ENCODE data around the gene HBQ1.
"Not testable (repeated sequence)": the region's sequence is repeated elsewhere in the genome, so short reads cannot be mapped to it uniquely, and the experiment has no call there.

DNA sequence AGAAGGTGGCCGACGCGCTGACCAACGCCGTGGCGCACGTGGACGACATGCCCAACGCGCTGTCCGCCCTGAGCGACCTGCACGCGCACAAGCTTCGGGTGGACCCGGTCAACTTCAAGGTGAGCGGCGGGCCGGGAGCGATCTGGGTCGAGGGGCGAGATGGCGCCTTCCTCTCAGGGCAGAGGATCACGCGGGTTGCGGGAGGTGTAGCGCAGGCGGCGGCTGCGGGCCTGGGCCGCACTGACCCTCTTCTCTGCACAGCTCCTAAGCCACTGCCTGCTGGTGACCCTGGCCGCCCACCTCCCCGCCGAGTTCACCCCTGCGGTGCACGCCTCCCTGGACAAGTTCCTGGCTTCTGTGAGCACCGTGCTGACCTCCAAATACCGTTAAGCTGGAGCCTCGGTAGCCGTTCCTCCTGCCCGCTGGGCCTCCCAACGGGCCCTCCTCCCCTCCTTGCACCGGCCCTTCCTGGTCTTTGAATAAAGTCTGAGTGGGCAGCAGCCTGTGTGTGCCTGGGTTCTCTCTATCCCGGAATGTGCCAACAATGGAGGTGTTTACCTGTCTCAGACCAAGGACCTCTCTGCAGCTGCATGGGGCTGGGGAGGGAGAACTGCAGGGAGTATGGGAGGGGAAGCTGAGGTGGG lies 6.9 kb upstream of the HBQ1 start:
- TF ChIP-seq, protein P1, sequence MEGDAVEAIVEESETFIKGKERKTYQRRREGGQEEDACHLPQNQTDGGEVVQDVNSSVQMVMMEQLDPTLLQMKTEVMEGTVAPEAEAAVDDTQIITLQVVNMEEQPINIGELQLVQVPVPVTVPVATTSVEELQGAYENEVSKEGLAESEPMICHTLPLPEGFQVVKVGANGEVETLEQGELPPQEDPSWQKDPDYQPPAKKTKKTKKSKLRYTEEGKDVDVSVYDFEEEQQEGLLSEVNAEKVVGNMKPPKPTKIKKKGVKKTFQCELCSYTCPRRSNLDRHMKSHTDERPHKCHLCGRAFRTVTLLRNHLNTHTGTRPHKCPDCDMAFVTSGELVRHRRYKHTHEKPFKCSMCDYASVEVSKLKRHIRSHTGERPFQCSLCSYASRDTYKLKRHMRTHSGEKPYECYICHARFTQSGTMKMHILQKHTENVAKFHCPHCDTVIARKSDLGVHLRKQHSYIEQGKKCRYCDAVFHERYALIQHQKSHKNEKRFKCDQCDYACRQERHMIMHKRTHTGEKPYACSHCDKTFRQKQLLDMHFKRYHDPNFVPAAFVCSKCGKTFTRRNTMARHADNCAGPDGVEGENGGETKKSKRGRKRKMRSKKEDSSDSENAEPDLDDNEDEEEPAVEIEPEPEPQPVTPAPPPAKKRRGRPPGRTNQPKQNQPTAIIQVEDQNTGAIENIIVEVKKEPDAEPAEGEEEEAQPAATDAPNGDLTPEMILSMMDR (IDR thresholded peaks at IDR 0.05; ENCODE audit: low read depth, low read length, missing input control), result not testable (repeated sequence)
- not testable (repeated sequence) for TF ChIP-seq EGR1 (IDR thresholded peaks at IDR 0.05; ENCODE audit: low read depth in 2 of 2); GABPA (IDR thresholded peaks at IDR 0.05 in 1 of 2, conservative IDR thresholded peaks at IDR 0.05 in 1 of 2); FOXA1 (IDR thresholded peaks at IDR 0.05); RAD21 (IDR thresholded peaks at IDR 0.05)
- TF ChIP-seq, protein P2, sequence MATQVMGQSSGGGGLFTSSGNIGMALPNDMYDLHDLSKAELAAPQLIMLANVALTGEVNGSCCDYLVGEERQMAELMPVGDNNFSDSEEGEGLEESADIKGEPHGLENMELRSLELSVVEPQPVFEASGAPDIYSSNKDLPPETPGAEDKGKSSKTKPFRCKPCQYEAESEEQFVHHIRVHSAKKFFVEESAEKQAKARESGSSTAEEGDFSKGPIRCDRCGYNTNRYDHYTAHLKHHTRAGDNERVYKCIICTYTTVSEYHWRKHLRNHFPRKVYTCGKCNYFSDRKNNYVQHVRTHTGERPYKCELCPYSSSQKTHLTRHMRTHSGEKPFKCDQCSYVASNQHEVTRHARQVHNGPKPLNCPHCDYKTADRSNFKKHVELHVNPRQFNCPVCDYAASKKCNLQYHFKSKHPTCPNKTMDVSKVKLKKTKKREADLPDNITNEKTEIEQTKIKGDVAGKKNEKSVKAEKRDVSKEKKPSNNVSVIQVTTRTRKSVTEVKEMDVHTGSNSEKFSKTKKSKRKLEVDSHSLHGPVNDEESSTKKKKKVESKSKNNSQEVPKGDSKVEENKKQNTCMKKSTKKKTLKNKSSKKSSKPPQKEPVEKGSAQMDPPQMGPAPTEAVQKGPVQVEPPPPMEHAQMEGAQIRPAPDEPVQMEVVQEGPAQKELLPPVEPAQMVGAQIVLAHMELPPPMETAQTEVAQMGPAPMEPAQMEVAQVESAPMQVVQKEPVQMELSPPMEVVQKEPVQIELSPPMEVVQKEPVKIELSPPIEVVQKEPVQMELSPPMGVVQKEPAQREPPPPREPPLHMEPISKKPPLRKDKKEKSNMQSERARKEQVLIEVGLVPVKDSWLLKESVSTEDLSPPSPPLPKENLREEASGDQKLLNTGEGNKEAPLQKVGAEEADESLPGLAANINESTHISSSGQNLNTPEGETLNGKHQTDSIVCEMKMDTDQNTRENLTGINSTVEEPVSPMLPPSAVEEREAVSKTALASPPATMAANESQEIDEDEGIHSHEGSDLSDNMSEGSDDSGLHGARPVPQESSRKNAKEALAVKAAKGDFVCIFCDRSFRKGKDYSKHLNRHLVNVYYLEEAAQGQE (IDR thresholded peaks at IDR 0.05), result not testable (repeated sequence)

Data from liver (tissue), 3 donors.